Testis (tissue), 2 donors: ENCODE measurements around the gene CDH4.

Source experiments
- CTCF ChIP-seq, 3 experiments: fragments of 450-650 bp in 2 of 3; fragments of 200-600 bp in 1 of 3; sonication (generic) in 1 of 3; IDR thresholded peaks; one replicate each; pipeline ENCODE4 v1.5.1; 2016 to 2019; ENCODE audit warnings: antibody characterized with exemption in 3 of 3, mild to moderate bottlenecking in 2 of 3, moderate library complexity in 1 of 3
- POLR2A ChIP-seq: fragments of 450-650 bp; IDR thresholded peaks from one replicate; pipeline ENCODE4 v1.6.1; 2017; ENCODE audit warnings: antibody characterized with exemption, mild to moderate bottlenecking, moderate library complexity

GRCh38 chr20:61806314-61806713, 554.3 kb downstream of the CDH4 start:
- TF ChIP-seq CTCF (IDR thresholded peaks at IDR 0.05) (no peak), POLR2A (no peak)
